MM.1S (cell line): Measurements from ENCODE around the gene CTU1.

Experiments
- DNase-seq: peaks from one replicate; pipeline ENCODE4 v3.0.0-alpha.2; 2015
- H2AFZ ChIP-seq: fragments of 300-600 bp; sonication (generic); 2 replicates; pipeline ENCODE4 v1.6.0; 2016; ENCODE audit warnings: antibody characterized with exemption, low read length
- H3F3A ChIP-seq: fragments of 300-600 bp; sonication (generic); 2 replicates; pipeline ENCODE4 v1.6.1; 2016; ENCODE audit warnings: mild to moderate bottlenecking, antibody characterized with exemption, low read length, moderate library complexity, mixed read lengths; ENCODE audit not compliant: insufficient read depth
- H3K27ac ChIP-seq: fragments of 300-600 bp; sonication (generic); 2 replicates; pipeline ENCODE4 v1.5.1; 2016; ENCODE audit warnings: mild to moderate bottlenecking, low read length
- H3K27me3 ChIP-seq: fragments of 300-600 bp; sonication (generic); replicated peaks from 2 replicates; pipeline ENCODE4 v1.6.0; 2016; ENCODE audit warnings: low read length; ENCODE audit not compliant: insufficient read depth
- H3K36me3 ChIP-seq: fragments of 300-600 bp; sonication (generic); replicated peaks from 2 replicates; pipeline ENCODE4 v1.6.1; 2016; ENCODE audit warnings: mild to moderate bottlenecking, low read length, mixed read lengths; ENCODE audit not compliant: insufficient read depth
- H3K4me1 ChIP-seq: fragments of 300-600 bp; sonication (generic); 2 replicates; pipeline ENCODE4 v1.6.1; 2016; ENCODE audit warnings: low read length, mixed read lengths
- H3K4me2 ChIP-seq: fragments of 300-600 bp; sonication (generic); 2 replicates; pipeline ENCODE4 v1.6.0; 2016; ENCODE audit warnings: low read depth, low read length
- H3K4me3 ChIP-seq: fragments of 300-600 bp; sonication (generic); 2 replicates; pipeline ENCODE4 v1.5.1; 2016; ENCODE audit warnings: low read length, mixed read lengths
- H3K79me2 ChIP-seq: fragments of 300-600 bp; sonication (generic); 2 replicates; pipeline ENCODE4 v1.6.1; 2016; ENCODE audit warnings: mixed run types, low read length, mixed read lengths
- H3K9ac ChIP-seq: fragments of 300-600 bp; sonication (generic); 2 replicates; pipeline ENCODE4 v1.6.1; 2016; ENCODE audit warnings: low read length, mixed read lengths
- H3K9me2 ChIP-seq: fragments of 300-600 bp; sonication (generic); replicated peaks from 2 replicates; pipeline ENCODE4 v1.6.1; 2016; ENCODE audit warnings: mild to moderate bottlenecking, low read length, mixed read lengths; ENCODE audit not compliant: insufficient read depth
- H3K9me3 ChIP-seq: fragments of 300-600 bp; sonication (generic); replicated peaks from 2 replicates; pipeline ENCODE4 v1.6.1; 2016; ENCODE audit warnings: mild to moderate bottlenecking, low read length, mixed read lengths; ENCODE audit not compliant: insufficient read depth
- H4K20me1 ChIP-seq: fragments of 300-600 bp; sonication (generic); 2 replicates; pipeline ENCODE4 v1.6.1; 2016; ENCODE audit warnings: mild to moderate bottlenecking, low read length, moderate library complexity, mixed read lengths; ENCODE audit not compliant: insufficient read depth
- CTCF ChIP-seq: fragments of 300-600 bp; sonication (generic); IDR thresholded peaks from 2 replicates; pipeline ENCODE4 v1.5.1; 2016; ENCODE audit warnings: antibody characterized with exemption, low read length, mixed read lengths
- EZH2 ChIP-seq: fragments of 300-600 bp; sonication (generic); optimal IDR thresholded peaks from 2 replicates; pipeline ENCODE3; 2017; ENCODE audit warnings: low read depth, mild to moderate bottlenecking, antibody characterized with exemption, low read length, mixed read lengths
- EZH2phosphoT487 ChIP-seq: fragments of 300-600 bp; sonication (generic); IDR thresholded peaks from 2 replicates; pipeline ENCODE4 v1.6.1; 2018; ENCODE audit warnings: antibody characterized with exemption, low read length

The CTU1 gene

DNA sequence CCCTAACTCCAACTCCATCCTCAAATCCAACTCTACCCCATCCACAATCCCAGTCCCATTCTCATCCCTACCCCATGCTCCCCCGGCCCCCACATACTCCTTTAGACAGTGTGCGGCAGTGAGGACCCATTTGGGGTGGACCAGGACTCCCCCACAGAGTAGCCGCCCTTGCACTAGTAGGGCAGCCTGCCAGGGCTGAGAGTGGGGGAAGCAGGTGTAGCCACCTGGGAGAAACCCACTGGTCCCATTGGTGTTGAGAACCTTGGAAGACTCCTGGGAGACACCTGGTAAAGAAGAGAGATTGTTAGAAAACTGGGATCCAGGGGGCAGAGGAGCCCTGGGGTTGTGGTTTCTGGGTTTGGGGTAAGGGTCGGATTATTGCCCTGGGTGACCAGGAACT lies 47.9 kb downstream of the CTU1 start:
- H3K9me2 ChIP-seq: no peaks in the 10 kb centered on the region
- H3K9ac ChIP-seq: no peak overlapping the region
- no peaks in the 10 kb centered on the region for H3F3A ChIP-seq
- no peak overlapping the region for H3K4me3 ChIP-seq
- no peak overlapping the region for H2AFZ ChIP-seq
- TF ChIP-seq EZH2phosphoT487 (no peak), EZH2 (no peak), CTCF (no peak)
- no peaks in the 10 kb centered on the region for H3K4me1 ChIP-seq
- no peaks in the 10 kb centered on the region for H3K36me3 ChIP-seq
- no peak overlapping the region for H3K4me2 ChIP-seq
- no peak for DNase-seq
- peaks cover 23% of the 10 kb centered on the region for H3K27me3 ChIP-seq
- no peak overlapping the region for H3K27ac ChIP-seq
- no peaks in the 10 kb centered on the region for H3K79me2 ChIP-seq
- no peaks in the 10 kb centered on the region for H3K9me3 ChIP-seq
- no peaks in the 10 kb centered on the region for H4K20me1 ChIP-seq

- H3K4me2 ChIP-seq: no peak overlapping the region
- TF ChIP-seq EZH2 (no peak), EZH2phosphoT487 (no peak), CTCF (no peak)
- no peaks in the 10 kb centered on the region for H3K36me3 ChIP-seq
- DNase-seq: no peak
- no peaks in the 10 kb centered on the region for H3F3A ChIP-seq
- H3K79me2 ChIP-seq: no peaks in the 10 kb centered on the region
- no peaks in the 10 kb centered on the region for H4K20me1 ChIP-seq
- no peaks in the 10 kb centered on the region for H3K9me3 ChIP-seq
- H2AFZ ChIP-seq: no peak overlapping the region
- H3K27me3 ChIP-seq: peaks cover 23% of the 10 kb centered on the region
- no peaks in the 10 kb centered on the region for H3K9me2 ChIP-seq
- no peak overlapping the region for H3K27ac ChIP-seq
- no peaks in the 10 kb centered on the region for H3K4me1 ChIP-seq
- H3K9ac ChIP-seq: no peak overlapping the region
- no peak overlapping the region for H3K4me3 ChIP-seq
These were observed 48.5 kb downstream of the CTU1 start for GRCh38 chr19:51059715-51060114.

DNA sequence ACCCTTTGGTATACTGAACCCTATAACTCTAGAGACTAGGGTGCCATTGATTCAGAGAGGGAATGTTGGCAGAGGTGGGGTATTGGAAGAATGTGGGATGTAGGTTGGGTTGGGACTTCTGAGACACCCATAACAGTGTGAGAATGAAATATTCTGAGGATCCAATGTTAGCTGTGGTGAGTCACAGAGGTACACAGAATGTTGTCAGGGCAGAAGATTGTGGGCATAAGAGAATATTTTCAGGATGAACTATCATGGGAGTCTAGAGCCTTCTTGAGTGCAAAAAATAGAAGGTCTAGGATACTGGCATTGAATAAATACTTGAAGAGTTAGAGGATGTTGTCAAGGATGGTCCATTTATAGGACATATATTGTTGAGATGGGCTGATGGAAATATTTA lies 52.3 kb downstream of the CTU1 start:
- Histone ChIP-seq H3K27me3 (peaks cover 24% of the 10 kb centered on the region), H3K79me2 (no peaks in the 10 kb centered on the region), H3K36me3 (no peaks in the 10 kb centered on the region), H3K9ac (no peak overlapping the region), H4K20me1 (no peaks in the 10 kb centered on the region), H3K4me2 (no peak overlapping the region), H3K27ac (no peak overlapping the region), H3K9me2 (no peaks in the 10 kb centered on the region), H3F3A (no peaks in the 10 kb centered on the region), H3K4me1 (no peaks in the 10 kb centered on the region), H2AFZ (no peak overlapping the region), H3K4me3 (no peak overlapping the region), H3K9me3 (no peaks in the 10 kb centered on the region)
- no peak for TF ChIP-seq CTCF
- TF ChIP-seq EZH2phosphoT487: no peak
- TF ChIP-seq EZH2: no peak
- DNase-seq: no peak
